SJSA1 (cell line): ENCODE measurements around the gene MGAM2. TPM values are rescaled to one million over a fixed set of nuclear protein-coding genes. Genes with fewer than 3 reads are reported as not detected.

Experiments used
- DNase-seq, 2 experiments: peaks; one replicate each; pipeline ENCODE4 v3.0.0-alpha.2; 2015 to 2020; ENCODE audit warnings: low spot score in 2 of 2, low read depth in 1 of 2
- H3K27ac ChIP-seq: fragments of 250-450 bp; sonication (Bioruptor Pico); 2 replicates; pipeline ENCODE4 v1.5.1; 2020; ENCODE audit warnings: mild to moderate bottlenecking, moderate library complexity
- H3K27me3 ChIP-seq: fragments of 250-450 bp; sonication (Bioruptor Pico); replicated peaks from 2 replicates; pipeline ENCODE4 v1.5.1; 2020; ENCODE audit warnings: mild to moderate bottlenecking, moderate library complexity
- H3K36me3 ChIP-seq: fragments of 250-450 bp; sonication (Bioruptor Pico); 2 replicates; pipeline ENCODE4 v1.5.1; 2020; ENCODE audit warnings: mild to moderate bottlenecking
- H3K4me1 ChIP-seq: fragments of 250-450 bp; sonication (Bioruptor Pico); replicated peaks from 2 replicates; pipeline ENCODE4 v1.6.1; 2021; ENCODE audit warnings: mild to moderate bottlenecking
- H3K4me3 ChIP-seq: fragments of 250-450 bp; sonication (Bioruptor Pico); 2 replicates; pipeline ENCODE4 v1.5.1; 2020; ENCODE audit warnings: mild to moderate bottlenecking
- H3K9me3 ChIP-seq: fragments of 250-450 bp; sonication (Bioruptor Pico); replicated peaks from 2 replicates; pipeline ENCODE4 v1.5.1; 2020; ENCODE audit warnings: mild to moderate bottlenecking
- total RNA-seq: library from RNA; depleted of rRNA; stranded (reverse); fragments of >200 nt; shearing (Covaris generic); gene quantifications from 2 replicates; pipeline ENCODE4 v1.2.3, GENCODE V29; 2014

The MGAM2 gene
- total RNA-seq, 1 experiment from 2014 or later = not detected

DNA sequence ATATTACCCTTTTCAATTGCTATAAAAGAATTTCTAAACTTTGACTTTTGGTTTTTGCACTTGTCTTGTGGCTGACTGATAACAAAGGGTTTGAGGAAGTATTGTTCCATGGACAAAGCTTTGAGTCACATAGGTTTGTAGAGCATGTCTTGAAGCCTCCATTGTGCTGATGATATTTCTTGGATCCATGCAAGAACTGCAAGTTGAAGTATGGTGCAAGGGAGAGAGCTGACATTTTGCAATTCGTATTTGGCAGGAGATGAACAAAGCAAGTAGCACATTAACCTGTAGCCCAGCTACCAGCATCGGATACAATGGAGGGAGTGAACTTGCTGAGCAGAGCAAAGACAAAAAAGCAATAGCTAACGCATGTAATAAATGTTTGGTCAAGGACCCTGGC lies 23.4 kb downstream of the MGAM2 start:
- no peaks in the 10 kb centered on the region for H3K9me3 ChIP-seq
- no peaks in the 10 kb centered on the region for H3K36me3 ChIP-seq
- H3K27me3 ChIP-seq = no peaks in the 10 kb centered on the region
- no peaks in the 10 kb centered on the region for H3K4me1 ChIP-seq
- H3K4me3 ChIP-seq = no peak overlapping the region
- no peak overlapping the region for H3K27ac ChIP-seq
- no peak for DNase-seq

DNA sequence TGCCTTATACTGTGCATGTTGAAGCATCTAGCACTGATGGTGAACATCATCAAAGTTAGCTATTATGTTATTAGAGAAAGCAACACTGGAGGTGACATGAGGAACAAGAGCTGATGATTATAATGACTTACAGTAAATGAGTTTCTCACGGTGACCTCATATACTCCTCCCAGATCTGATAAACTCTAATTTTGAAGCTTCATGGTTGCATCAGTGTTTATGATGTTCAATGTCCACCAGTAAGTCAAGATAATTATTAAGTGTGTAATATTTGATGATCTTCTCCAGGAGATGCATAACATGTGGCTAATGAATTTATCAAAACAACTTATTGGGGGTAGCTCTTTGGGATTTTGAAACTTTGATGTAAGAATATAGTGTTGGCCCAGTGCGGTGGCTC lies 27.5 kb downstream of the MGAM2 start:
- H3K27ac ChIP-seq = no peak overlapping the region
- H3K4me1 ChIP-seq = no peaks in the 10 kb centered on the region

DNA sequence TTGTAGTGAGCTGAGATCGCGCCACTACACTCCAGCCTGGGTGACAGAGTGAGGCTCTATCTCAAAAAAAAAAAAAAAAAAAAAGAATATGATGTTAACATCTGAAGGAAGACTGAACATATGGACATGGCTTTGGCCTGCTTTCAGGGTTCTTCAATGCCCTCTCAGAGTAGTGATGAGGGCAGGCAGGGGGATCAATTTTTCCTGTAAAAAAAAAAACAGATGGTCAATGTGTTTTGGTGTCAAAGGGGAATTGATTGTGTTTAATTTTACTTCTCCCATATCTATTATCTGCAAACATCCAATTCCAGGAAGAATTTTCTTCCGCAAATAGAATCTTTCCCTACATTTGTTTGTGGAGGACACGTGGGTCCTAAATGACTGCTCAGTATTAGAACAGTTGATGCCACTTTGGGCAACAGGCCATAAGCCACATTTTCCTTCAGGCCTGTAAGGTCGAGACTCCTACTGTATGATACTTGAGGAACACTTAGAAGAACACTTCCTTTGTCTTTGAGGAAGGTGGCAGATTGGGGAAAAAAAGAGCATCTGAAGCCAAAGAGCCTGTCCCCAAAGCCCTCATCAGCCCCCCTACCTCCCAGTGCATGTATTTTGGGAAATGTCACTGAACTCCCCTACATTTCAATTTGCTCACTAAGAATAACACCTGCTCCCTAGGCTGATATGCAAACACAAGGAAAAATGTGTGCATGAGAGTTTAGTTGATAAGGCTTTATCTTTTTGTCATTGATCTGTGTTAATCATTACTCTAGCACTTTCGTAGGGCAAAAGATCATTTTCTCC lies 28.3 kb downstream of the MGAM2 start:
- DNase-seq = no peak
- no peaks in the 10 kb centered on the region for H3K4me1 ChIP-seq
- H3K36me3 ChIP-seq = no peaks in the 10 kb centered on the region
- no peak overlapping the region for H3K4me3 ChIP-seq
- H3K27ac ChIP-seq = no peak overlapping the region
- H3K27me3 ChIP-seq = no peaks in the 10 kb centered on the region
- H3K9me3 ChIP-seq = no peaks in the 10 kb centered on the region

More for the DNA sequence above, 27.5 kb downstream of the MGAM2 start:
- no peak for DNase-seq
- no peak overlapping the region for H3K4me3 ChIP-seq
- H3K9me3 ChIP-seq = no peaks in the 10 kb centered on the region
- no peaks in the 10 kb centered on the region for H3K36me3 ChIP-seq
- H3K27me3 ChIP-seq = no peaks in the 10 kb centered on the region

DNA sequence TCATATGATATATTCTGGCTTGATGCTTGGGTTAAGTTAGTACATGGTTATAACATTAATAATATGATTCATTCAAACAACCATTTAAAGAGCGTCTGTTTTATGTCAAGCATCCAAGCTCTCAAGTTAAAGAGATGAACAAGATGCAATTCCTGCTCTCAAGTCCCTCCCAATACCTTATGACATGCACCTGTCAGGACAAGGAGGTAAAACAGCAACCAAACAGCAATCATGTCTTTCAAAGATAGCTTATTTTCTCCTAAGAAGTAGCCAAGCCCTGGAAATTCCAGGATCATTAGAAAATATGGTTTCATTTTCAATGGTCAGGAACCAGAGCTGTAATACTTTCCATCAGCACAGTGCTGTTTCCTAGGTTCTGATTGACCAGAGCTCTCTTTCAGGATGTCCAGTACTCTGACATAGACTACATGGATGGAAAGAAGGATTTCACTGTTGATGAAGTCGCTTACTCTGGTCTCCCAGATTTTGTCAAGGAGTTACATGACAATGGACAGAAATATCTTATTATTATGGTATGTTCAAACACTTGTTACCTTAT lies 29.0 kb downstream of the MGAM2 start:
- no peak for DNase-seq
- H3K9me3 ChIP-seq = no peaks in the 10 kb centered on the region
- H3K27me3 ChIP-seq = no peaks in the 10 kb centered on the region
- H3K36me3 ChIP-seq = no peaks in the 10 kb centered on the region
- no peaks in the 10 kb centered on the region for H3K4me1 ChIP-seq
- no peak overlapping the region for H3K27ac ChIP-seq
- no peak overlapping the region for H3K4me3 ChIP-seq

DNA sequence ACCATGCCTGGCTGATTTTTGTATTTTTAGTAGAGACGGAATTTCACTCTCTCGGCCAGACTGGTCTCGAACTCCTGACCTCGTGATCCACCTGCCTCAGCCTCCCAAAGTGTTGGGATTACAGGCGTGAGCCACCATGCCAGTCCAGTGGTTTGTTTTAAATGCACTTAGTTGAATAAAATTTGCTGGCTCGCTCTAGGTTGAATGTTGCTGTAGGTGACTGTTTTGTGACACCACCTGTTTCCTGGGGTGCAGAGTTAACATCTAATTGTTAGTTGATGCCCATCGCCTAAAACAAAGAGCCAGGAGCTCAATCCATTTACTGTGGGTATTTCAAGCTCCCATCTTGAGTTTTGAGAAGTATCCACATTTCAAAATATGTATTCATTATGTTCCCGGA lies 31.2 kb downstream of the MGAM2 start:
- no peaks in the 10 kb centered on the region for H3K27me3 ChIP-seq
- no peak for DNase-seq
- no peak overlapping the region for H3K4me3 ChIP-seq

DNA sequence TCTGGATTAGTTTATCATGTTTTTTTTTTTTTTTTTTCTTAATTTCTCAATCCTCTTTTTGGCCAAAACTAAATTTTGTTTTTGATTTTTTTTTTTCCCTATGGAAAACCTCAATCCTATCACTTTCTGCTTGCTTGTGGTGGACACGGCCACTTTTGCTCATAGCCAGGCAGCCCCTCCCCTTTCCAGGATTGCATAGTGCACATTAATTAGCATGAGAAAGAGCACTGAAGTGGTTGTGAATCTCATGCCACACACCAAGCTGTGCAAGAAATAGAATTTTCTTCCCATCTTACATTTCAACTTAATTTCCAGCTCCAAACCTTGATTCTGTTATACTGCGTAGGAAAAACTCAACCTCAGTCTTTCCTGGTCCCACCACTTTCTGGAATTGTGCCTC lies 34.6 kb downstream of the MGAM2 start:
- Histone ChIP-seq H3K4me1 (no peaks in the 10 kb centered on the region), H3K27me3 (no peaks in the 10 kb centered on the region), H3K9me3 (no peaks in the 10 kb centered on the region), H3K4me3 (no peak overlapping the region), H3K36me3 (no peaks in the 10 kb centered on the region), H3K27ac (no peak overlapping the region)
- DNase-seq = no peak

More for the DNA sequence above, 31.2 kb downstream of the MGAM2 start:
- Histone ChIP-seq H3K27ac (no peak overlapping the region), H3K4me1 (no peaks in the 10 kb centered on the region), H3K9me3 (no peaks in the 10 kb centered on the region), H3K36me3 (no peaks in the 10 kb centered on the region)

DNA sequence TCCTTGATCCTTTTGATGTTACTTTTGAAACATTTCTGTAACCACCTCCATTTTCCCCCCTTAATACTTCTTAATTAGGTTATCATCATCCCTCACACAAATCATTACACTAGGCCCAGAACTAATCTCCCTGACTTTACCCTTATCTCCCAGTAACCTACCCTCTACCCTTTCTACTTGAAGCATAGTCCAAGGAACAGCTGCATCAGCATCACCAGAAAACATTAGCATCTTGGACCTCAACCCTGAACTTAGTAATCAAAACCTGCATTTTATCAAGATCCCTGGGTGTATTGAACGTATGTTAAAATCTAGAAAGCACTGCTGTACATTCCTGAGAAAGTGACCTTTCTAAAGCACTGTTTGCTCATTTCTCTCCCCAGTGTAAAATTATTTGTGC lies 38.8 kb downstream of the MGAM2 start:
- H3K4me1 ChIP-seq = no peaks in the 10 kb centered on the region
- H3K27me3 ChIP-seq = no peaks in the 10 kb centered on the region
- no peak for DNase-seq
- H3K27ac ChIP-seq = no peak overlapping the region
- H3K36me3 ChIP-seq = no peaks in the 10 kb centered on the region
- no peaks in the 10 kb centered on the region for H3K9me3 ChIP-seq
- no peak overlapping the region for H3K4me3 ChIP-seq

DNA sequence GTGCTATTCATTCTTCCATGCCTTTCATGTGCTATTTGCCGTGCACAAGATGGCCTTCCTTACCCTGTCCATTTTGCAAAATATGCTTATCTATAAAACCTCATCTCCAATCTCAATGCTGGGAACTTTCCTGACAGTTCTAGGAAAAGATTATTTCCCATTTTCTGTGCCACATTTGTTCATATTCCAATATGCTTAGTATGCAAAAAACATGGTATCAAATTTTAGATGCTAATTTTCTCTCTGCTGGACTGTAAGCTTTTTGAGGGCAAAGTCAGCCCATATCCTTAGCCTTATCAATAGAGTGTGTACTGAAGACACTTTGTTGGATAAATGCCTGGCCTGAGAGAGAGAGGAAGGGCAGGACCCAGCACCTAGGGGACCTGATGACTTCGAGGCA lies 39.4 kb downstream of the MGAM2 start:
- no peaks in the 10 kb centered on the region for H3K27me3 ChIP-seq
- no peaks in the 10 kb centered on the region for H3K9me3 ChIP-seq
- H3K36me3 ChIP-seq = no peaks in the 10 kb centered on the region
- no peak overlapping the region for H3K27ac ChIP-seq
- no peaks in the 10 kb centered on the region for H3K4me1 ChIP-seq
- DNase-seq = no peak
- H3K4me3 ChIP-seq = no peak overlapping the region

DNA sequence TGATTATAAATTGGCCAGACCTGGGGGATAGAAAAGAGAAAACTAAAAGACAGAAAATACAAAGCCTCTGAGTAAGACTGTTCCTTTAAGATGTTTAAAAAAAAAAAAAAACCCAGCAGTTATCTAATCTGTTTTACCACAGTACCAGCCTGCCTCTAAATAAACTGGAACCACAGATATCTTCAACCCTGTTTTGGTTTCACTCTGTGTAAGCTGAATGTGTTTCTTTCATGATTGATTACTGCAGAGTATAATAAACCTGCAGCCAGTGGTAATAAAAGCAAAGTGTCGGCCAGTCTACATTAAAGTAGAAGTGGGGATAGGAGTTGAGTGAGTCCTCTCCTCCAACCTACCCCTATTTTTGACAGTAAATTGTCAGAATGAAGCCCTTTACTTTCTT lies 40.6 kb downstream of the MGAM2 start:
- Histone ChIP-seq H3K36me3 (no peaks in the 10 kb centered on the region), H3K9me3 (no peaks in the 10 kb centered on the region), H3K27me3 (no peaks in the 10 kb centered on the region), H3K27ac (no peak overlapping the region), H3K4me3 (no peak overlapping the region), H3K4me1 (no peaks in the 10 kb centered on the region)
- no peak for DNase-seq

DNA sequence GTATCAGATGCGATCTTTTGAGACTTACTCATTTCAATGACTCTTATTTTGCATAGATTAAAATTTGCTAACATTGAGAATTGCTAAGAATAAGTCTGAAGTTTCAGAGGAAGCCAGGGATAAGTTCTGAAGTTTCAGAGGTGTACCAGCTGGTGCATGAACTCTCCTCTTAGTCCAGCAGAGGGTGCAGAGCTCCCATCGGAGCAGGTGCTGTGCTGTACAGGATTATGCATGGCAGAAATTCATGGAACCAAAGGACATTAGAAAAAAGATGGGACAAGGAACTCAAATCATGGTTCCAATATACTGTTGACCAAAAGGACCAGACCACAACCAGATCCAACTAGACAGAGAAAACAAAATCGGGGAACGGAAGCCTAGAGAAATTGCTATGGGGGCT lies 41.9 kb downstream of the MGAM2 start:
- H3K4me3 ChIP-seq = no peak overlapping the region
- H3K4me1 ChIP-seq = no peaks in the 10 kb centered on the region
- no peaks in the 10 kb centered on the region for H3K36me3 ChIP-seq
- no peak overlapping the region for H3K27ac ChIP-seq
- DNase-seq = no peak
- H3K9me3 ChIP-seq = no peaks in the 10 kb centered on the region
- no peaks in the 10 kb centered on the region for H3K27me3 ChIP-seq

DNA sequence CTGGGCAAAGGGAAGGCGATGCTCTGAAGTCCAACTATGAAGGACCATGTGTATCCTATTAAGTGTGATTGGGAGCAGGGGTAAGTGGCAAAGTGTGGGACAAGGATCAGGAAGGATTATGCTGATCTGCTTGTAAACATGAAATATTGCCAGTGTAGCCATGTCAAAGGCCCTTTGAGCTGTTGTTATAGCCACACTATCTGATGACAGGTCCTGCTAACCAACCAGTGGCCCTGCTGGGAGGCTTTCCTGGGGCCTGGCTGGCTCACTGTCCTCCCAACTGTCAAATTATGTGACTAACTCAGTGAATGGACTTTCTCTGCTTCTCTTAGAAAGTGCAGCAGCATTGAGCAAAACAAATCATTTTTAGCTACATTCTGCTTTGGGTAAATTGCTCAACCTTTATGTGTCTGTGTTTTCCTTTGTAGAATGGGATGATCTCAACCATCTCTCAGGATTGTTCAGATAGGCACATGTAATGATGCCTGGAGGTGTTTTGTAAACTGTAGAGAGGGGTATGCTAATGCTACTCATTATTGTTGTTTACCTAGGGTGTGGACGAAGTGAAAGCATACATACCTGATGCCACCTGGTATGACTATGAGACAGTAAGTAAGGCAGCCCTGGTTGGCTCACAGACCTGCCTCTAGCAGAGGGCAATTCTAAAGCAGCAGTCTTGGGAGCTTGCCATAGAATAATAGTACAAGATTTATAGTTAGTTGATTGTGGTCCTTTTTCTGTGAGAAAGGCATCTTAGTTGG lies 47.4 kb downstream of the MGAM2 start:
- H3K4me3 ChIP-seq = no peak overlapping the region
- H3K27me3 ChIP-seq = no peaks in the 10 kb centered on the region
- DNase-seq = no peak
- H3K9me3 ChIP-seq = no peaks in the 10 kb centered on the region
- H3K27ac ChIP-seq = no peak overlapping the region
- H3K36me3 ChIP-seq = no peaks in the 10 kb centered on the region
- no peaks in the 10 kb centered on the region for H3K4me1 ChIP-seq

DNA sequence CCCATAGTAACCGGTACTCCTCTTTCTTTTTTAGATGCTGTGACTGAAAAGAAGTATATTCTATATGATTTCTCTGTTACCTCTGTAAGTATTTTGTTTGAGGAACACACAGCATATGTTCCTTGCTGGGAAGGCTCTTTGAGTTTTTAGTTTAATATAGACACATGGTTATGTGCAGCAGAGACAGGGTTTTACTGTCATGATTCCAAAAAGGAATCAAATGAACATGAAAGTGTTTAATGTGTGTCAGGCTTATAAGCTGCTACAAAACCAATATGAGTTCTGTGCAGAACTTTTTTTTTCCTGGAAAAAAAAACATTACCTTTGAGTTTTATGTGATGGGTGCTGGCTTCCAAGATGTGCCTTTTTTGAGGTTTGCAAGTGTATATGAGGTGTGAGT lies 50.4 kb downstream of the MGAM2 start:
- no peak overlapping the region for H3K4me3 ChIP-seq
- no peaks in the 10 kb centered on the region for H3K4me1 ChIP-seq

DNA sequence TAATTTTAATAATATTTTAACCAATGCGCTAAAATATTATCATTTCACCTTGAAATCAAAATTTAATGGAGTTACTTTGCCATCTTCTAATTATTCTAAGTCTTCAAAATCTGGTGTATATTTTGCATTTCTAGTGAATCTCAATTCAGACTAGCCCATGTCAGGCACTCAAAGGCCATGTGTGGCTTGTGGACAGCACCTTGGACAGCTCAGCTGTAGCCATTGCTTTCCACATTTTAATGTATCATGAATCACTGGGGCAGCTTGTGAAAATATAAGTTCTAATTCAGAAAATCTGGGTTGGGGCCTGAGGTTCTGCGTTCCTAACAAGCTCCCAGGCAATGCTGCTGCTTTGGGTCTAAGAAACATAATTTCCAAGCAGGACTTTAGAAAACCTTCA lies 57.2 kb downstream of the MGAM2 start:
- DNase-seq = no peak
- Histone ChIP-seq H3K4me1 (no peaks in the 10 kb centered on the region), H3K9me3 (no peaks in the 10 kb centered on the region), H3K36me3 (no peaks in the 10 kb centered on the region), H3K27ac (no peak overlapping the region), H3K4me3 (no peak overlapping the region), H3K27me3 (peaks cover 6% of the 10 kb centered on the region; the same call in 1 of the 2 replicates)

More for the DNA sequence above, 50.4 kb downstream of the MGAM2 start:
- Histone ChIP-seq H3K9me3 (no peaks in the 10 kb centered on the region), H3K27ac (no peak overlapping the region), H3K27me3 (peaks cover 6% of the 10 kb centered on the region; the same call in 1 of the 2 replicates), H3K36me3 (no peaks in the 10 kb centered on the region)
- DNase-seq = no peak

DNA sequence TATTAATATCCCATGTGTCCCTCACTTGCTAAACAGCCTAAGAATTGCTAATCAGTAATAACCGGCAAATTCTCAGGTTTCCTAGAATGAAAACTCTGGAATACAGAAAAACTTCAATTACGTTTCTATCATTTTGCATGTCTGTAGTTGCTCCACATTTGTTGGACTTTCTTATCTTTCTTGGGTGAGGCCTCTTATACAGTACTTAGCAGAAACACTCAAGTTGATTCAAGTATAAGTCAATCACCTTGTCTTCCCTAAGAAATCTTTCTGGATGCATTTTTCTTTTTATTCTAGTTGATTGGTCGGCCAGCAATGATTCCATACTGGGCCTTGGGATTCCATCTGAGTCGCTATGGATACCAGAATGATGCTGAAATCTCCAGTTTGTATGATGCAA lies 61.4 kb downstream of the MGAM2 start:
- H3K4me3 ChIP-seq = no peak overlapping the region
- H3K36me3 ChIP-seq = no peaks in the 10 kb centered on the region
- no peak for DNase-seq
- H3K9me3 ChIP-seq = no peaks in the 10 kb centered on the region
- H3K27me3 ChIP-seq = no peaks in the 10 kb centered on the region
- H3K27ac ChIP-seq = no peak overlapping the region
- H3K4me1 ChIP-seq = no peaks in the 10 kb centered on the region
